Subcutaneous abdominal adipose tissue (tissue), 5 donors: ENCODE results near the gene ZBTB16.

Experiments used
- H3K27ac ChIP-seq: one replicate; pipeline ENCODE4 v1.7.0; 2013; ENCODE audit warnings: low read depth, mild to moderate bottlenecking, inconsistent platforms, low read length, moderate library complexity
- H3K27me3 ChIP-seq, 5 donors: one replicate each; pipeline ENCODE4 v1.7.0; 2013; ENCODE audit warnings: low read length in 5 of 5, inconsistent platforms in 1 of 5; ENCODE audit not compliant: control insufficient read depth in 5 of 5, insufficient read depth in 4 of 5
- H3K36me3 ChIP-seq, 5 donors: one replicate each; pipeline ENCODE4 v1.7.0; 2013; ENCODE audit warnings: low read length in 5 of 5; ENCODE audit not compliant: control insufficient read depth in 5 of 5, insufficient read depth in 5 of 5
- H3K4me1 ChIP-seq, 5 donors: one replicate each; pipeline ENCODE4 v1.7.0; 2013; ENCODE audit warnings: low read length in 5 of 5, mild to moderate bottlenecking in 3 of 5, moderate library complexity in 1 of 5; ENCODE audit not compliant: control insufficient read depth in 5 of 5, insufficient read depth in 5 of 5
- H3K4me3 ChIP-seq, 5 donors: one replicate each; pipeline ENCODE4 v1.7.0; 2013; ENCODE audit warnings: low read length in 5 of 5, low read depth in 1 of 5
- H3K9ac ChIP-seq, 5 donors: one replicate each; pipeline ENCODE4 v1.7.0; 2013; ENCODE audit warnings: low read length in 5 of 5, mild to moderate bottlenecking in 4 of 5, moderate library complexity in 3 of 5
- H3K9me3 ChIP-seq, 5 donors: one replicate each; pipeline ENCODE4 v1.7.0; 2013; ENCODE audit warnings: low read length in 5 of 5; ENCODE audit not compliant: control insufficient read depth in 5 of 5
- donor health status: healthy.
- donor health status: healthy.
- donor health status: healthy.
- donor health status: healthy.
- donor health status: healthy.

The ZBTB16 gene

DNA sequence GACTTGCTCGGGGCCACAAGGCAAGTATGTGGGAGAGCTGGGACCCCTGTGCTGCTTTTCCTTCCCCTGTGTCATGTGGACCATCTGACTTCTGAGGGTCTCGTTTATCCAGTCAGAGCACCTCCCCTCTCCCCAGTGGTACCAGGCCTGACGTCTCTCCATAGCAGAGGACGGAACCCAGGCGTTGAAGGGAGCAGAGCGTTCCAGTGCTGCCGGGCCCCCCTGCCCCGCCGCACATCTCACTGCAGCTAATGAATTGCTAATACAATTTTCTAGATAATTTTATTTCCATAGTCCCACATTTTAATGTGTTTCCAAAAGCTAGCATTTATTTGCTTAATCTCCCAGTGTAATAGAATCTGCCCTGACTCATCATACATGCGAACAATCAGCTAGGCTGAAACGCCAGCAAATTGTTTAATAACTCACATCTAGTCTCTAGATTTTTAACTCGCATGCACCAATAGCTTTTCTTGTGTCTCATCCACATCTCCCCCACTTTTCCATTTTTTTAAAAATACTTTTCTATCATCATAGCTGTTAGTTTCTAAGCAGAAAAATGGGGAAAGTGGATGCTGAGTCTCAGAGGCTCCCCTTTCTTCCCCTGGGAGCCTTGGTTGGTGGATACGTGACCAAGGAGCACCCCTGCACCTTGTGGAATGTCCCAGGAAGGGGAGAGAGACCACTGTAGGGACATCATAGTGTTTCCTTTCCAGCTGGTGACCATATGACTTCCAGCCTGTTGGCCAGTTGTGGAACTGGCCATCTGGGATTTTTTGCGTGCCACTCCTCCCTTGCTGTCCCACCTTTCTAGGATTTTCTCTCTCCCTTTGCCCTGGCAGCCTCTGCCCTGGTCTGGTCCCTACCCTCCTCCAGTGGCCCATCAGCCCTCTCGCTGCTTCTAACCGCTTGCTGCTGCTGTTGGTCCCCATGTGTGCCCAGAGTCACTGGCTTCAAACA lies 178.1 kb downstream of the ZBTB16 start:
- Histone ChIP-seq H3K9ac (no peak overlapping the region), H3K4me1 (peaks cover 2 to 37% (median 26%) of the 10 kb centered on the region in 5 donors), H3K36me3 (peaks cover 0 to 31% (median 18%) of the 10 kb centered on the region in 5 donors), H3K4me3 (no peak overlapping the region), H3K27me3 (no peaks in the 10 kb centered on the region), H3K9me3 (no peaks in the 10 kb centered on the region), H3K27ac (no peak overlapping the region)

DNA sequence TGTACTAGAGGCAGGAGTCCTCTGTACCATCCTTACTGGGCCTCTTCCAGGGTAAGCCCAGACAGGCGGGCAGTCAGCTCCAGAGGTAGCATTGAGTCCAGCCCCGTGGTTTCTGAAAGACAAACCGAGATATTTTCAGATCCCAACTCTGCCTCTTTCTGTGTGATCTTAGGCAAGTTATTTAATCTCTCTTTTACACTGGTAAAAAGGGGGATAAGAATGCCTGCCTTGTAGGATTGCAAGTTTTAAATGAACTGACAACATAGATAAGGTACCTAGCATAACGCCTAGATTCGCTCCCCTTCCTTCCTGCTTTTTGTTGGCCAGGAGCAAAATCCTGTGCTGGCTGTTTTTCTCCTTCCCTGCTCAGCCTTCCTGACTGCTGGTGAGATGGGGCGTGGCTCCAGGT lies 180.2 kb downstream of the ZBTB16 start:
- H3K27ac ChIP-seq, result no peak overlapping the region

GRCh38 chr11:114242032-114242431 lies 182.5 kb downstream of the ZBTB16 start:
- H3K9me3 ChIP-seq, result no peaks in the 10 kb centered on the region
- H3K27ac ChIP-seq, result no peak overlapping the region
- H3K4me3 ChIP-seq, result no peak overlapping the region
- H3K9ac ChIP-seq, result no peak overlapping the region
- H3K4me1 ChIP-seq, result peaks cover 2 to 31% (median 17%) of the 10 kb centered on the region in 5 donors
- H3K36me3 ChIP-seq, result peaks cover 6 to 69% (median 56%) of the 10 kb centered on the region in 5 donors
- no peaks in the 10 kb centered on the region for H3K27me3 ChIP-seq

More for the DNA sequence above, 180.2 kb downstream of the ZBTB16 start:
- no peaks in the 10 kb centered on the region for H3K9me3 ChIP-seq
- peaks cover 0 to 46% (median 35%) of the 10 kb centered on the region in 5 donors for H3K36me3 ChIP-seq
- H3K27me3 ChIP-seq, result no peaks in the 10 kb centered on the region
- H3K4me1 ChIP-seq, result peaks cover 2 to 31% (median 17%) of the 10 kb centered on the region in 5 donors
- H3K9ac ChIP-seq, result no peak overlapping the region
- H3K4me3 ChIP-seq, result no peak overlapping the region

DNA sequence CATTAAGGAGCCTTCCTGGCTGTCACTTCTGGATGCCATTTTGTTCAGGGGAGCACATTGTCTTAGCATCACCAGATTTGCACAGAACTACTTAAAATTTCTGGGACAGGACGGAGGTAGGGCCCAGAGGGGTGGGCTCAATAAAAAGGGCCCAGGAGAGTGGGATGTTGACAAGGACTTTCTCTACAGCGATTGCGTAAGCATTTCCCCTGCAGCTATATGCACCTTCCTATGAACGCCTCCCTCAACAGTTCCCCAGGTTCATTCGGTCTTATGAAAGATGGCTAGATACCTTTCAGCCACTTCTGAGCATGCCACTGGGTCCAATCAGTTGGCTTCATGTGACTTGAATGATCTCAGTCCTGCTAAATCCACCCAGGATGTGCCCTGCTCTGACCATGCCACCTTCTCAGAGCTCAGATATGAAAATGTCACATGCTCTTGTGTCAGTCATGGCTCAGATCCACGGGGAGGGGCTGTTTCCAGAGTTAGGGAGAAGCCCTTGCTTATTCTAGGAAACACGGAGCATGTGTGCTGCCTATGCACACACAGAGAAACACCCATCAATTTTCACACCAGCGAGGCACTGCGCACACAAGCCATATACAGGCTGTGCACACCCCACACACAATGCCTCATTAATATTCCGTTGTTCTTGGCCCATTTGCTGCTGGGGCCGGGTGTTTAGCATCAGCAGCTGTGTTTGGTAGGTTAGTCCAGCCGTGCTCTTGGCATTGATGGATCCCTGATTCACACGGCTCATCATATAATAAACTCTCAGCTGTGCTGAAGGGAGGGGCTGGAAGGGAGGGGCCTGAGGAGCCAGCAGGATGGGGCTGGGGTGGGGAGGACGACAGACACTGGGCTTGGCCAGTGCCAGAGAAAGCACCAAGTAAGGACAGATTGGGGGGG lies 184.2 kb downstream of the ZBTB16 start:
- Histone ChIP-seq H3K9ac (no peak overlapping the region), H3K4me1 (peaks cover 2 to 21% (median 10%) of the 10 kb centered on the region in 5 donors), H3K4me3 (no peak overlapping the region), H3K27me3 (no peaks in the 10 kb centered on the region), H3K27ac (no peak overlapping the region), H3K36me3 (peaks cover 6 to 79% (median 71%) of the 10 kb centered on the region in 5 donors), H3K9me3 (no peaks in the 10 kb centered on the region)

DNA sequence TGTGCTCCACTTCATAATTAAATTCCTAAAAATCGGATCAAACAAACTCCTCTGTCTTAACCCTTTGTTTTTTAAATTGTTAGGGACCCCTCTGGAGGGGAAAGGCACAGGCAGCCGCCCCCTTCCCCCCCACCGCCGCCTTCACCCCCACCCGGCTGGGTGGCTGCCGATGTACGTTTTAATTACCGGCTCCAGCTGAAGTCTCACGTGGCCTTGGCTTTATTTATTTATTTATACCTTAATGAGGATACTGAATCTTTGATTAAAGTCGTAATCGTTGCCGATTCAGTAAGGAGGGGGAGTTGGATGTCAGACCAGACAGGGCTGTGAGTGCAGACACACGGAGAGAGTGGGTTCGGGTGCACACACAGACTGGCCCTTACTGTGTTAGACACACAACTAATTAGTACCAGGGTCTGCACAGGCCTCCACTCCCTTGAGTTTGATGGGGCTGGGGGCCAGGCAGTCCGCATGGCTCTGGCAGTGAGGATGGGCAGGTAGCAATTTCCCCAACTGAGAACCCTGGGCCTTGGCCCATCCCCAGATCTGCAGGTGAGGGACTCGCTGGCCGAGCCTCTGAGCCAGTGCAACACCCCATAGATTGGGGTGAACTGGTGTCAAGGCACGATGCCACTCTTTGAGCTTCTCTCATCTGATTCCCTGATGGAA lies 185.3 kb downstream of the ZBTB16 start:
- Histone ChIP-seq H3K36me3 (peaks cover 6 to 78% (median 69%) of the 10 kb centered on the region in 5 donors), H3K27me3 (no peaks in the 10 kb centered on the region), H3K9ac (no peak overlapping the region), H3K4me1 (peaks cover 0 to 10% (median 2%) of the 10 kb centered on the region in 5 donors), H3K9me3 (no peaks in the 10 kb centered on the region), H3K4me3 (no peak overlapping the region), H3K27ac (no peak overlapping the region)

DNA sequence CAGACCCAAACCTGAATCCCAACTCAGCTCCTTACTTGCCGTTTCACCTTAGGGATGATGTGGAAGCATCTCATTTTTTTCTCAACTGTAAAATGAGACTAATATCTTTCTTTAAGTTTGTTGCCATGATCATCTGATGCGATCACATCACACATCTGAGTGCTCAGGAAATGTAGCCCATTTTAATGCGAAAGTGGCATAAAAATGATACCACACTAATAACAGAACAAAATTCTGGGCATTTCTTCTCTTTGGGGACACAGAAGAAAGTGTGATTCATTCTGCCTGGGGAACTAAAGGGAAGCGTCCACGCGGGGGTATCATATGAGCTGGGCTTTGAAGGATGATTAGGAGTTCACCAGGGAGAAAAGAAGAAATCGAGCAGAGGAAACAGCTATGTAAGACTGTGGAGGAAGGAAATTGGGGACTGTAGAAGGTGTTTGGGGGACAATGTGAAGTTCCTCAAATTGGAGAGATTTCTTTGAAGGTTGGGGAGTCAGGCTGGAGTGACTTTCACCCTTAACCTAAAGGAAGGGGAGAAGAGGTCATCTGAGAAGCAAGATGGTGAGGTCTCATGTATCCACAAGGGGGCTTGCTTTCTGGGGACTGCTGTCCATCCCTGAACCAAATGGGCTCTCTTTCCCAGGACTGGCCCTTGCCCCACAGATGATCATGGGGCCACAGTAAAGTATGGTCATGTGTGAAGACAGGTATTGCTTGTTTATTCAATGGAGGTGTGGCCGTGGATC lies 187.0 kb downstream of the ZBTB16 start:
- H3K27me3 ChIP-seq, result no peaks in the 10 kb centered on the region
- no peak overlapping the region for H3K27ac ChIP-seq
- H3K4me3 ChIP-seq, result no peak overlapping the region
- H3K4me1 ChIP-seq, result peaks cover 0 to 22% (median 14%) of the 10 kb centered on the region in 5 donors
- no peaks in the 10 kb centered on the region for H3K9me3 ChIP-seq
- peaks cover 6 to 88% (median 81%) of the 10 kb centered on the region in 5 donors for H3K36me3 ChIP-seq
- no peak overlapping the region for H3K9ac ChIP-seq

DNA sequence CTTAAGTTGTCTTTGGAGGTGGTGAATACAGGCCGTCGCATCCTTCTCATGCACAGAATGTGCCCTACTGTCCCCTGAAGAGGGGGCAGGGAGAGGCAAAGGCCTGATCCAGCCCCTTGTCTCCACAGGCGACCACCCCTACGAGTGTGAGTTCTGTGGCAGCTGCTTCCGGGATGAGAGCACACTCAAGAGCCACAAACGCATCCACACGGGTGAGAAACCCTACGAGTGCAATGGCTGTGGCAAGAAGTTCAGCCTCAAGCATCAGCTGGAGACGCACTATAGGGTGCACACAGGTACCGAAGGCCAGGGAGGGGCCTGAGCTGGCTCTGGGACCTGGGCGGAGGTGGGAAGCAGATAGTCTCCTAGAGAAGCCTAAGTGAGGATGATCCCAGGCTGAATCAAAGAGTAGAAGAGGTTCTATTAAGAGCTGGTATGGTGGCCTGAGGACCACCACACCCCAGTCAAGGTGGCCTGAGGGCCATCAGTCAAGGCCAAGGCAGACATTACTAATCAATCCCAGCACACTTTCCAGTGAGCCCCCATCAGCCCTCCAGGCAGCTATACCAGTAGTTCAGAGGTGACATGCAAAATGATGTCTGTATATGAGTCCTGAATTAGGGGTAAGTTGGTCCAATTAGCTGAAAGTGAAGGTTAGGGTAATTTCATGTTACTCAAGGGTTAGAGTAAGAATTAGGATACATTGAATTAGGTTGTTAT lies 187.7 kb downstream of the ZBTB16 start:
- Histone ChIP-seq H3K4me1 (peaks cover 0 to 30% (median 20%) of the 10 kb centered on the region in 5 donors), H3K9me3 (no peaks in the 10 kb centered on the region), H3K36me3 (peaks cover 6 to 85% (median 76%) of the 10 kb centered on the region in 5 donors), H3K9ac (no peak overlapping the region), H3K27ac (no peak overlapping the region), H3K4me3 (no peak overlapping the region), H3K27me3 (no peaks in the 10 kb centered on the region)

- no peaks in the 10 kb centered on the region for H3K9me3 ChIP-seq
- peaks cover 6 to 75% (median 60%) of the 10 kb centered on the region in 5 donors for H3K36me3 ChIP-seq
- peaks cover 0 to 35% (median 23%) of the 10 kb centered on the region in 5 donors for H3K4me1 ChIP-seq
- H3K27me3 ChIP-seq, result no peaks in the 10 kb centered on the region
- H3K4me3 ChIP-seq, result no peak overlapping the region
- H3K27ac ChIP-seq, result peak overlapping the region; percentile 59
- no peak overlapping the region for H3K9ac ChIP-seq
These were observed 190.7 kb downstream of the ZBTB16 start for GRCh38 chr11:114250180-114250579.
